ENCODE results near the gene SNRPB.

- TF ChIP-seq POLR2AphosphoS5 (IDR thresholded peaks at IDR 0.05; ENCODE audit: low read depth, low read length) (no peak), CTCF (IDR thresholded peaks at IDR 0.05) (no peak), SIN3A (IDR thresholded peaks at IDR 0.05; ENCODE audit: borderline replicate concordance, insufficient read depth, low read depth, low read length) (no peak), REST (IDR thresholded peaks at IDR 0.05; ENCODE audit: insufficient read depth in 1 of 2, low read depth in 2 of 2, low read length in 1 of 2) (no peak)
Measured at GRCh38 chr20:2430538-2430937, 40.1 kb downstream of the SNRPB start.
